ENCODE results near the gene MEAK7. TPM values are rescaled to one million over a fixed set of nuclear protein-coding genes. Genes with fewer than 3 reads are reported as not detected.

MEAK7 gene
- total and polyA plus RNA-seq, 2 of the 8 experiments (the other 6 are each of a cell fraction or from before 2014, with no cell fraction given): 9.6 to 19.6 TPM

GRCh38 chr16:84543253-84543652 is 38.8 kb upstream of the MEAK7 start (continued):
- TF ChIP-seq CHD7 (IDR thresholded peaks at IDR 0.05; ENCODE audit: insufficient replicate concordance, low read length) (no peak), KDM1A (IDR thresholded peaks at IDR 0.05; ENCODE audit: borderline replicate concordance, low read length) (peak; percentile 44; the same call in 1 of the 2 replicates), YY1 (IDR thresholded peaks at IDR 0.05; ENCODE audit: low read depth, low read length) (no peak), EZH2 (IDR thresholded peaks at IDR 0.05; ENCODE audit: low read depth, low read length, severe bottlenecking) (no peak), TCF12 (IDR thresholded peaks at IDR 0.05; ENCODE audit: low read depth, low read length) (no peak)
